GM21717 (cell line): ENCODE measurements around the gene FEV.

Experiments
- ATAC-seq: cut with Tn5 transposase; IDR thresholded peaks from one replicate; pipeline ENCODE4 v1.9.1; 2021; ENCODE audit warnings: mild to moderate bottlenecking, moderate library complexity; ENCODE audit not compliant: unreplicated experiment

Gene FEV

GRCh38 chr2:219017201-219017931 is 32.4 kb upstream of the FEV start:
- no peak for ATAC-seq

- ATAC-seq: no peak
Measured at GRCh38 chr2:219016721-219017120, 31.7 kb upstream of the FEV start.

GRCh38 chr2:219010873-219011272 is 25.9 kb upstream of the FEV start:
- no peak for ATAC-seq

- ATAC-seq: no peak
Measured at GRCh38 chr2:219010162-219010756, 25.3 kb upstream of the FEV start.

- ATAC-seq: no peak
Measured at GRCh38 chr2:219009294-219009693, 24.3 kb upstream of the FEV start.

- ATAC-seq: no peak
Measured at GRCh38 chr2:219003979-219004378, 19.0 kb upstream of the FEV start.

GRCh38 chr2:219003267-219003634 is 18.3 kb upstream of the FEV start:
- no peak for ATAC-seq

GRCh38 chr2:219002395-219003266 is 17.6 kb upstream of the FEV start:
- no peak for ATAC-seq

GRCh38 chr2:219001577-219002394 is 16.8 kb upstream of the FEV start:
- no peak for ATAC-seq

- no peak for ATAC-seq
Measured at GRCh38 chr2:219001100-219001576, 16.2 kb upstream of the FEV start.

GRCh38 chr2:219000569-219000960 is 15.6 kb upstream of the FEV start:
- ATAC-seq: no peak

GRCh38 chr2:218999881-219000568 is 15.0 kb upstream of the FEV start:
- no peak for ATAC-seq

GRCh38 chr2:218999021-218999880 is 14.3 kb upstream of the FEV start:
- ATAC-seq: no peak

- no peak for ATAC-seq
Measured at GRCh38 chr2:218998414-218999002, 13.5 kb upstream of the FEV start.

- ATAC-seq: no peak
Measured at GRCh38 chr2:218997731-218998130, 12.7 kb upstream of the FEV start.

- ATAC-seq: no peak
Measured at GRCh38 chr2:218996937-218997336, 12.0 kb upstream of the FEV start.

GRCh38 chr2:218995972-218996711 is 11.2 kb upstream of the FEV start:
- ATAC-seq: no peak

- no peak for ATAC-seq
Measured at GRCh38 chr2:218995561-218995960, 10.6 kb upstream of the FEV start.
